Neutrophil (primary cell): ENCODE data around the gene NEU1.
A peak's percentile ranks its signal among the peaks of the same experiment; 100 is the strongest.
"Not testable (repeated sequence)": the region's sequence is repeated elsewhere in the genome, so short reads cannot be mapped to it uniquely, and the experiment has no call there.

Source experiments
- H3K27ac ChIP-seq: fragments of 200-600 bp; sonication (generic); 2 replicates; pipeline ENCODE4 v1.5.1; 2016; ENCODE audit warnings: mild to moderate bottlenecking, moderate library complexity
- H3K27me3 ChIP-seq: fragments of 200-600 bp; sonication (generic); 2 replicates; pipeline ENCODE4 v1.6.0; 2016; ENCODE audit warnings: mild to moderate bottlenecking
- H3K36me3 ChIP-seq: fragments of 200-600 bp; sonication (generic); 2 replicates; pipeline ENCODE4 v1.5.1; 2017
- H3K4me1 ChIP-seq, 2 experiments: fragments of 200-600 bp in 1 of 2; sonication (generic) in 1 of 2; 1 replicate in 1 of 2; 2 replicates in 1 of 2; pipeline versions ENCODE4 v1.5.1 to v1.6.1; 2013 to 2016; ENCODE audit warnings: low read depth in 1 of 2, low read length in 1 of 2, mild to moderate bottlenecking in 1 of 2, moderate library complexity in 1 of 2; ENCODE audit not compliant: control insufficient read depth in 1 of 2, insufficient read depth in 1 of 2
- H3K4me3 ChIP-seq, 2 experiments: fragments of 200-600 bp in 1 of 2; sonication (generic) in 1 of 2; 1 replicate in 1 of 2; 2 replicates in 1 of 2; pipeline ENCODE4 v1.5.1; 2013 to 2016; ENCODE audit warnings: low read depth in 1 of 2, low read length in 1 of 2, mild to moderate bottlenecking in 1 of 2, moderate library complexity in 1 of 2
- H3K9me3 ChIP-seq: fragments of 200-600 bp; sonication (generic); 2 replicates; pipeline ENCODE4 v1.5.1; 2016
- TF ChIP-seq, protein P1 (sequence below): fragments of 200-600 bp; sonication (generic); IDR thresholded peaks from 2 replicates; pipeline ENCODE4 v1.5.1; 2016; ENCODE audit warnings: antibody characterized with exemption

The NEU1 gene

GRCh38 chr6:31821301-31822035 lies 41.2 kb downstream of the NEU1 start:
- peaks cover 76 to 86% of the 10 kb centered on the region in 2 experiments for H3K4me1 ChIP-seq
- TF ChIP-seq, protein P1, sequence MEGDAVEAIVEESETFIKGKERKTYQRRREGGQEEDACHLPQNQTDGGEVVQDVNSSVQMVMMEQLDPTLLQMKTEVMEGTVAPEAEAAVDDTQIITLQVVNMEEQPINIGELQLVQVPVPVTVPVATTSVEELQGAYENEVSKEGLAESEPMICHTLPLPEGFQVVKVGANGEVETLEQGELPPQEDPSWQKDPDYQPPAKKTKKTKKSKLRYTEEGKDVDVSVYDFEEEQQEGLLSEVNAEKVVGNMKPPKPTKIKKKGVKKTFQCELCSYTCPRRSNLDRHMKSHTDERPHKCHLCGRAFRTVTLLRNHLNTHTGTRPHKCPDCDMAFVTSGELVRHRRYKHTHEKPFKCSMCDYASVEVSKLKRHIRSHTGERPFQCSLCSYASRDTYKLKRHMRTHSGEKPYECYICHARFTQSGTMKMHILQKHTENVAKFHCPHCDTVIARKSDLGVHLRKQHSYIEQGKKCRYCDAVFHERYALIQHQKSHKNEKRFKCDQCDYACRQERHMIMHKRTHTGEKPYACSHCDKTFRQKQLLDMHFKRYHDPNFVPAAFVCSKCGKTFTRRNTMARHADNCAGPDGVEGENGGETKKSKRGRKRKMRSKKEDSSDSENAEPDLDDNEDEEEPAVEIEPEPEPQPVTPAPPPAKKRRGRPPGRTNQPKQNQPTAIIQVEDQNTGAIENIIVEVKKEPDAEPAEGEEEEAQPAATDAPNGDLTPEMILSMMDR = no peak

DNA sequence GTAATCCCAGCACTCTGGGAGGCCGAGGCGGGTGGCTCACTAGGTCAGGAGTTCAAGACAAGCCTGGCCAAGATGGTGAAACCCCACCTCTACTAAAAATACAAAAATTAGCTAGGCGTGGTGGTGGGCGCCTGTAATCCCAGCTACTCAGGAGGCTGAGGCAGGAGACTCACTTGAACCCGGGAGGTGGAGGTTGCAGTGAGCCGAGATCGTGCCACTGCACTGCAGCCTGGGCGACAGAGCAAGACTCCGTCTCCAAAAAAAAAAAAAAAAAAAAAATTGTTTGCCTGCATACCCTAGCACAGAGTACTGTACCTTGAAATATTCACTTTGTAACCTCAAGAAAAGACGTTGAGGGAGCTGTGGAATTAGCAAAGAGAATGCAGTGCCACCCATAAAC lies 42.2 kb downstream of the NEU1 start:
- not testable (repeated sequence) for H3K36me3 ChIP-seq, H3K27me3 ChIP-seq, H3K9me3 ChIP-seq
- Histone ChIP-seq H3K4me3 (peak overlapping the region; percentile 80 to 94), H3K4me1 (peaks cover 67 to 75% of the 10 kb centered on the region in 2 experiments), H3K27ac (peak overlapping the region; percentile 90)

More at GRCh38 chr6:31821301-31822035, 41.2 kb downstream of the NEU1 start:
- Histone ChIP-seq H3K9me3 (no peaks in the 10 kb centered on the region), H3K4me3 (peak overlapping the region; percentile 80 to 96), H3K27ac (peak overlapping the region; percentile 90), H3K27me3 (no peaks in the 10 kb centered on the region), H3K36me3 (no peaks in the 10 kb centered on the region)

GRCh38 chr6:31819871-31820299 lies 42.7 kb downstream of the NEU1 start:
- Histone ChIP-seq H3K4me1 (peaks cover 65 to 71% of the 10 kb centered on the region in 2 experiments), H3K36me3 (no peaks in the 10 kb centered on the region), H3K27ac (peak overlapping the region; percentile 29), H3K9me3 (no peaks in the 10 kb centered on the region), H3K27me3 (no peaks in the 10 kb centered on the region), H3K4me3 (peak overlapping the region; percentile 80 to 94)
- TF ChIP-seq, protein P1 = no peak

- not testable (repeated sequence) for H3K36me3 ChIP-seq, H3K27me3 ChIP-seq, H3K9me3 ChIP-seq
- Histone ChIP-seq H3K4me1 (peaks cover 65 to 68% of the 10 kb centered on the region in 2 experiments), H3K27ac (peak overlapping the region; percentile 91), H3K4me3 (peak overlapping the region; percentile 80 to 94)
Measured at GRCh38 chr6:31817929-31818511, 44.6 kb downstream of the NEU1 start.

DNA sequence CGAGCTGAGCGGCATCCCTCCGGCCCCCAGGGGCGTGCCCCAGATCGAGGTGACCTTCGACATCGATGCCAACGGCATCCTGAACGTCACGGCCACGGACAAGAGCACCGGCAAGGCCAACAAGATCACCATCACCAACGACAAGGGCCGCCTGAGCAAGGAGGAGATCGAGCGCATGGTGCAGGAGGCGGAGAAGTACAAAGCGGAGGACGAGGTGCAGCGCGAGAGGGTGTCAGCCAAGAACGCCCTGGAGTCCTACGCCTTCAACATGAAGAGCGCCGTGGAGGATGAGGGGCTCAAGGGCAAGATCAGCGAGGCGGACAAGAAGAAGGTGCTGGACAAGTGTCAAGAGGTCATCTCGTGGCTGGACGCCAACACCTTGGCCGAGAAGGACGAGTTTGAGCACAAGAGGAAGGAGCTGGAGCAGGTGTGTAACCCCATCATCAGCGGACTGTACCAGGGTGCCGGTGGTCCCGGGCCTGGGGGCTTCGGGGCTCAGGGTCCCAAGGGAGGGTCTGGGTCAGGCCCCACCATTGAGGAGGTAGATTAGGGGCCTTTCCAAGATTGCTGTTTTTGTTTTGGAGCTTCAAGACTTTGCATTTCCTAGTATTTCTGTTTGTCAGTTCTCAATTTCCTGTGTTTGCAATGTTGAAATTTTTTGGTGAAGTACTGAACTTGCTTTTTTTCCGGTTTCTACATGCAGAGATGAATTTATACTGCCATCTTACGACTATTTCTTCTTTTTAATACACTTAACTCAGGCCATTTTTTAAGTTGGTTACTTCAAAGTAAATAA lies 45.3 kb downstream of the NEU1 start:
- H3K27ac ChIP-seq = peak overlapping the region; percentile 91
- H3K4me3 ChIP-seq = peak overlapping the region; percentile 80 to 94
- not testable (repeated sequence) for H3K36me3 ChIP-seq, H3K27me3 ChIP-seq, H3K9me3 ChIP-seq
- peaks cover 65 to 68% of the 10 kb centered on the region in 2 experiments for H3K4me1 ChIP-seq

GRCh38 chr6:31815025-31815838 lies 47.4 kb downstream of the NEU1 start, which contains the start of the genes HSPA1A and HSPA1L:
TSS of gene HSPA1A (plus strand) at chr6:31815543. CDS start at chr6:31815757, 214 bp downstream.
TSS of gene HSPA1L (minus strand) at chr6:31815283. CDS start at chr6:31811972, 3,311 bp downstream.
- Histone ChIP-seq H3K36me3 (peaks cover 16% of the 10 kb centered on the region), H3K4me3 (peak within 1 kb of the TSS; percentile 84 to 94), H3K4me1 (peaks cover 52 to 55% of the 10 kb centered on the region in 2 experiments), H3K27me3 (no peaks in the 10 kb centered on the region), H3K9me3 (no peaks in the 10 kb centered on the region), H3K27ac (peak within 1 kb of the TSS; percentile 90)
- TF ChIP-seq, protein P1 = peak; percentile 9
